ENCODE data around the gene TMEM9B.

- TF ChIP-seq CTCF (IDR thresholded peaks at IDR 0.05) (no peak), POLR2A (IDR thresholded peaks at IDR 0.05) (no peak)
Measured at GRCh38 chr11:8928981-8929615, 35.1 kb downstream of the TMEM9B start.

Measured in right lobe of liver (tissue), 4 donors.